NCI-H1930 (cell line): ENCODE data around the gene NFILZ.

Experiments used
- DNase-seq, 2 experiments: peaks; one replicate each; lab custom pipeline; 2025; lab: John Stamatoyannopoulos, UW

Gene NFILZ

GRCh38 chr19:8629996-8630683 lies at the start of gene NFILZ:
Gene NFILZ (plus strand): TSS chr19:8630633. CDS start chr19:8676766, 46,133 bp downstream.
- no peak for DNase-seq

GRCh38 chr19:8580710-8581281 lies 49.6 kb upstream of the NFILZ start:
- DNase-seq, result peak; percentile 40 to 68

- no peak for DNase-seq
Measured at GRCh38 chr19:8584965-8585893, 45.2 kb upstream of the NFILZ start.

- peak; percentile 30 to 43 for DNase-seq
Measured at GRCh38 chr19:8585894-8586750, 44.3 kb upstream of the NFILZ start.

- no peak for DNase-seq
Measured at GRCh38 chr19:8589177-8589714, 41.2 kb upstream of the NFILZ start.

GRCh38 chr19:8592231-8593009 lies 38.0 kb upstream of the NFILZ start:
- DNase-seq, result peak; percentile 46 to 52

- DNase-seq, result no peak
Measured at GRCh38 chr19:8593931-8594330, 36.5 kb upstream of the NFILZ start.

- no peak for DNase-seq
Measured at GRCh38 chr19:8595651-8596050, 34.8 kb upstream of the NFILZ start.

- DNase-seq, result no peak
Measured at GRCh38 chr19:8596168-8596567, 34.3 kb upstream of the NFILZ start.

GRCh38 chr19:8600064-8600463 lies 30.4 kb upstream of the NFILZ start:
- DNase-seq, result no peak

GRCh38 chr19:8600816-8601215 lies 29.6 kb upstream of the NFILZ start:
- DNase-seq, result no peak

- no peak for DNase-seq
Measured at GRCh38 chr19:8601796-8602195, 28.6 kb upstream of the NFILZ start.

GRCh38 chr19:8605514-8605913 lies 24.9 kb upstream of the NFILZ start:
- DNase-seq, result no peak

GRCh38 chr19:8607386-8607785 lies 23.0 kb upstream of the NFILZ start:
- DNase-seq, result no peak

- DNase-seq, result no peak
Measured at GRCh38 chr19:8608941-8609278, 21.5 kb upstream of the NFILZ start.

- no peak for DNase-seq
Measured at GRCh38 chr19:8609279-8610040, 21.0 kb upstream of the NFILZ start.

- DNase-seq, result no peak
Measured at GRCh38 chr19:8610041-8610935, 20.1 kb upstream of the NFILZ start, which contains the start of gene ADAMTS10. Gene ADAMTS10 (minus strand): TSS chr19:8610715. CDS start chr19:8605710, 5,005 bp downstream.

- no peak for DNase-seq
Measured at GRCh38 chr19:8610936-8611300, 19.5 kb upstream of the NFILZ start.

- DNase-seq, result no peak
Measured at GRCh38 chr19:8611391-8611876, 19.0 kb upstream of the NFILZ start.
